Measurements from ENCODE around the gene CDH16. TPM values are rescaled to one million over a fixed set of nuclear protein-coding genes. Genes with fewer than 3 reads are reported as not detected.

CDH16 gene
- total and polyA plus RNA-seq, 2 donors (not counting 1 experiment from before 2014, with no cell fraction given) = not detected

GRCh38 chr16:66961914-66962313 is 43.2 kb upstream of the CDH16 start:
- H3K36me3 ChIP-seq (ENCODE audit: control insufficient read depth, insufficient read depth, low read length) = no peaks in the 10 kb centered on the region
- TF ChIP-seq CTCF (conservative IDR thresholded peaks at IDR 0.05 in 1 of 2, IDR thresholded peaks at IDR 0.05 in 1 of 2; ENCODE audit: low read depth in 1 of 2, low read length in 2 of 2) (no peak), EZH2 (IDR thresholded peaks at IDR 0.05; ENCODE audit: low read length, missing control alignments) (no peak)
- no peaks in the 10 kb centered on the region for H3K79me2 ChIP-seq (ENCODE audit: control insufficient read depth, insufficient read depth, low read length)
- no peaks in the 10 kb centered on the region for H4K20me1 ChIP-seq (ENCODE audit: control insufficient read depth, extremely low read depth, insufficient read depth, low read length)
- H3K4me3 ChIP-seq (replicated peaks in 1 of 4; ENCODE audit: control extremely low read depth in 1 of 4, insufficient read depth in 1 of 4, low read depth in 3 of 4, low read length in 4 of 4) = no peak overlapping the region
- peaks cover 9% of the 10 kb centered on the region for H3K27me3 ChIP-seq (ENCODE audit: control insufficient read depth, insufficient read depth, low read length)
- no peak overlapping the region for H2AFZ ChIP-seq (ENCODE audit: low read length)
- no peak overlapping the region for H3K4me2 ChIP-seq (ENCODE audit: extremely low read depth, insufficient read depth, low read length)
- H3K9me3 ChIP-seq (ENCODE audit: control insufficient read depth, insufficient read depth, low read depth, low read length) = no peaks in the 10 kb centered on the region
- H3K27ac ChIP-seq (ENCODE audit: insufficient read depth, low read length) = no peak overlapping the region
- no peak overlapping the region for H3K9ac ChIP-seq (ENCODE audit: insufficient read depth, low read length)
- no peaks in the 10 kb centered on the region for H3K4me1 ChIP-seq (ENCODE audit: control insufficient read depth, extremely low read depth, insufficient read depth, low read length)
- no peak for DNase-seq (ENCODE audit: low read depth in 2 of 2)

GRCh38 chr16:66961065-66961744 is 42.5 kb upstream of the CDH16 start, which contains the start of gene CES3:
Gene CES3, plus strand, starts transcription at chr16:66961266. Its CDS starts 42 bp downstream, at chr16:66961308.
- no peak within 1 kb of the TSS for H2AFZ ChIP-seq (ENCODE audit: low read length)
- DNase-seq (ENCODE audit: low read depth in 2 of 2) = peak; percentile 42 to 56

GRCh38 chr16:66960270-66960669 is 41.6 kb upstream of the CDH16 start:
- Histone ChIP-seq H3K4me1 (ENCODE audit: control insufficient read depth, extremely low read depth, insufficient read depth, low read length) (no peaks in the 10 kb centered on the region), H3K79me2 (ENCODE audit: control insufficient read depth, insufficient read depth, low read length) (no peaks in the 10 kb centered on the region), H3K4me3 (replicated peaks in 1 of 4; ENCODE audit: control extremely low read depth in 1 of 4, insufficient read depth in 1 of 4, low read depth in 3 of 4, low read length in 4 of 4) (no peak overlapping the region), H3K36me3 (ENCODE audit: control insufficient read depth, insufficient read depth, low read length) (no peaks in the 10 kb centered on the region), H3K27me3 (ENCODE audit: control insufficient read depth, insufficient read depth, low read length) (peaks cover 9% of the 10 kb centered on the region), H3K27ac (ENCODE audit: insufficient read depth, low read length) (no peak overlapping the region), H2AFZ (ENCODE audit: low read length) (no peak overlapping the region), H3K4me2 (ENCODE audit: extremely low read depth, insufficient read depth, low read length) (no peak overlapping the region), H4K20me1 (ENCODE audit: control insufficient read depth, extremely low read depth, insufficient read depth, low read length) (no peaks in the 10 kb centered on the region), H3K9me3 (ENCODE audit: control insufficient read depth, insufficient read depth, low read depth, low read length) (no peaks in the 10 kb centered on the region), H3K9ac (ENCODE audit: insufficient read depth, low read length) (no peak overlapping the region)
- no peak for TF ChIP-seq CTCF (conservative IDR thresholded peaks at IDR 0.05 in 1 of 2, IDR thresholded peaks at IDR 0.05 in 1 of 2; ENCODE audit: low read depth in 1 of 2, low read length in 2 of 2)
- no peak for TF ChIP-seq EZH2 (IDR thresholded peaks at IDR 0.05; ENCODE audit: low read length, missing control alignments)
- DNase-seq (ENCODE audit: low read depth in 2 of 2) = no peak

More at GRCh38 chr16:66961065-66961744, 42.5 kb upstream of the CDH16 start, which contains the start of gene CES3:
- H3K4me3 ChIP-seq (replicated peaks in 1 of 4; ENCODE audit: control extremely low read depth in 1 of 4, insufficient read depth in 1 of 4, low read depth in 3 of 4, low read length in 4 of 4) = no peak within 1 kb of the TSS
- no peaks in the 10 kb centered on the region for H4K20me1 ChIP-seq (ENCODE audit: control insufficient read depth, extremely low read depth, insufficient read depth, low read length)
- peaks cover 9% of the 10 kb centered on the region for H3K27me3 ChIP-seq (ENCODE audit: control insufficient read depth, insufficient read depth, low read length)
- no peak within 1 kb of the TSS for H3K27ac ChIP-seq (ENCODE audit: insufficient read depth, low read length)
- H3K36me3 ChIP-seq (ENCODE audit: control insufficient read depth, insufficient read depth, low read length) = no peaks in the 10 kb centered on the region
- H3K4me1 ChIP-seq (ENCODE audit: control insufficient read depth, extremely low read depth, insufficient read depth, low read length) = no peaks in the 10 kb centered on the region
- TF ChIP-seq EZH2 (IDR thresholded peaks at IDR 0.05; ENCODE audit: low read length, missing control alignments) (no peak), CTCF (conservative IDR thresholded peaks at IDR 0.05 in 1 of 2, IDR thresholded peaks at IDR 0.05 in 1 of 2; ENCODE audit: low read depth in 1 of 2, low read length in 2 of 2) (peak; percentile 58 to 79)
- no peaks in the 10 kb centered on the region for H3K79me2 ChIP-seq (ENCODE audit: control insufficient read depth, insufficient read depth, low read length)
- H3K9ac ChIP-seq (ENCODE audit: insufficient read depth, low read length) = no peak within 1 kb of the TSS
- no peaks in the 10 kb centered on the region for H3K9me3 ChIP-seq (ENCODE audit: control insufficient read depth, insufficient read depth, low read depth, low read length)
- H3K4me2 ChIP-seq (ENCODE audit: extremely low read depth, insufficient read depth, low read length) = no peak within 1 kb of the TSS

All from fibroblast of lung (primary cell).